Endothelial cell of hepatic sinusoid (primary cell): ENCODE measurements around the gene PTRH1.

ENCODE experiments used
- in situ Hi-C: cut with HindIII; loops from 2 replicates; pipeline ENCODE4 v1.10.0; 2017; ENCODE audit warnings: low sequenced_read_pairs

The PTRH1 gene

GRCh38 chr9:127722055-127722745 is 6.7 kb upstream of the PTRH1 start:
- in situ Hi-C loops: no loop called here

GRCh38 chr9:127721391-127721821 is 5.9 kb upstream of the PTRH1 start:
- in situ Hi-C loops: no loop called here

- in situ Hi-C loops: no loop called here
These were observed 5.4 kb upstream of the PTRH1 start for GRCh38 chr9:127720865-127721227.

GRCh38 chr9:127720031-127720864 is 4.8 kb upstream of the PTRH1 start:
- in situ Hi-C loops: no loop called here

- in situ Hi-C loops: loop anchor here (5.0 kb wide), 1 partner anchor 45 kb away; no protein-coding TSS in a partner anchor
These were observed 2.3 kb upstream of the PTRH1 start for GRCh38 chr9:127717766-127718165.

- in situ Hi-C loops: loop anchor here (5.0 kb wide), 1 partner anchor 46 kb away; no protein-coding TSS in a partner anchor
These were observed 949 bp upstream of the PTRH1 start for GRCh38 chr9:127716412-127716811.

GRCh38 chr9:127714951-127715469 is 453 bp downstream of the PTRH1 start:
- in situ Hi-C loops: loop anchor here (5.0 kb wide), 1 partner anchor 47 kb away; no protein-coding TSS in a partner anchor

GRCh38 chr9:127714020-127714750 is 1.3 kb downstream of the PTRH1 start:
- in situ Hi-C loops: no loop called here

- in situ Hi-C loops: no loop called here
These were observed 2.6 kb downstream of the PTRH1 start for GRCh38 chr9:127712867-127713266.

GRCh38 chr9:127712371-127712770 is 3.1 kb downstream of the PTRH1 start:
- in situ Hi-C loops: no loop called here

- in situ Hi-C loops: no loop called here
These were observed 3.6 kb downstream of the PTRH1 start for GRCh38 chr9:127711831-127712274.

- in situ Hi-C loops: no loop called here
These were observed 4.2 kb downstream of the PTRH1 start for GRCh38 chr9:127711226-127711701.

GRCh38 chr9:127710204-127710783 is 5.2 kb downstream of the PTRH1 start:
- in situ Hi-C loops: no loop called here

GRCh38 chr9:127708952-127709587 is 6.4 kb downstream of the PTRH1 start:
- in situ Hi-C loops: no loop called here

GRCh38 chr9:127707766-127708165 is 7.7 kb downstream of the PTRH1 start:
- in situ Hi-C loops: no loop called here

GRCh38 chr9:127706836-127707241 is 8.6 kb downstream of the PTRH1 start, which contains the start of gene CFAP157:
CFAP157 (plus strand) TSS chr9:127706988; CDS start chr9:127707032, 44 bp downstream.
- in situ Hi-C loops: no loop called here

GRCh38 chr9:127705577-127706379 is 9.7 kb downstream of the PTRH1 start:
- in situ Hi-C loops: no loop called here

GRCh38 chr9:127703289-127703946 is 12.0 kb downstream of the PTRH1 start:
- in situ Hi-C loops: no loop called here
